ENCODE measurements around the gene NKX2-1. TPM values are rescaled to one million over a fixed set of nuclear protein-coding genes. Genes with fewer than 3 reads are reported as not detected.

The NKX2-1 gene
- total and polyA plus RNA-seq, 2 donors (not counting 3 experiments of a cell fraction or from before 2014, with no cell fraction given) = not detected

GRCh38 chr14:36529062-36529461 lies 9.0 kb upstream of the NKX2-1 start:
- H3K79me2 ChIP-seq (ENCODE audit: control insufficient read depth, insufficient read depth, low read length) = no peaks in the 10 kb centered on the region
- no peaks in the 10 kb centered on the region for H4K20me1 ChIP-seq (replicated peaks; ENCODE audit: control insufficient read depth, extremely low read depth, insufficient read depth, low read length)
- H3K36me3 ChIP-seq (ENCODE audit: control insufficient read depth in 2 of 2, extremely low read depth in 1 of 2, insufficient read depth in 2 of 2, low read length in 2 of 2) = no peaks in the 10 kb centered on the region
- no peaks in the 10 kb centered on the region for H3K9me1 ChIP-seq (replicated peaks; ENCODE audit: control insufficient read depth, extremely low read depth, insufficient read depth, low read length)
- H3K9ac ChIP-seq (replicated peaks; ENCODE audit: extremely low read depth, insufficient read depth, low read length) = no peak overlapping the region
- ChIA-PET CTCF (no interaction called here), POLR2A (no interaction called here)
- no peak for TF ChIP-seq POLR2AphosphoS5 (IDR thresholded peaks at IDR 0.05; ENCODE audit: insufficient read depth, low read depth, low read length)
- TF ChIP-seq MYC (IDR thresholded peaks at IDR 0.05; ENCODE audit: low read depth, low read length) = no peak
- no peak for TF ChIP-seq FOS (IDR thresholded peaks at IDR 0.05; ENCODE audit: borderline replicate concordance, insufficient read depth, low read length)
- TF ChIP-seq EZH2 (IDR thresholded peaks at IDR 0.05; ENCODE audit: borderline replicate concordance, low read depth, low read length, severe bottlenecking) = no peak
- TF ChIP-seq GATA2 (IDR thresholded peaks at IDR 0.05; ENCODE audit: insufficient read depth, insufficient read length, low read depth, low read length) = no peak
- TF ChIP-seq POLR2A (IDR thresholded peaks at IDR 0.05; ENCODE audit: low read depth, low read length) = no peak
- no peak for TF ChIP-seq MAX (IDR thresholded peaks at IDR 0.05; ENCODE audit: insufficient read depth, insufficient read length)
- no peak for TF ChIP-seq CTCF (IDR thresholded peaks at IDR 0.05; ENCODE audit: extremely low read depth in 1 of 2, insufficient read depth in 1 of 2, low read depth in 1 of 2, low read length in 2 of 2)
- intact Hi-C loops (cut with micrococcal nuclease) = no loop called here
- dilution Hi-C loops (cut with MboI; ENCODE audit: extremely low pct_ligation_motif_present, low sequenced_read_pairs) = no loop called here
- H3K4me2 ChIP-seq (ENCODE audit: insufficient read depth, low read length) = no peak overlapping the region
- FAIRE-seq (no peak), DNase-seq (ENCODE audit: low read depth, low spot score) (no peak)
- peaks cover 33 to 58% of the 10 kb centered on the region in 2 experiments for H3K27me3 ChIP-seq (ENCODE audit: control insufficient read depth in 2 of 2, insufficient read depth in 2 of 2, low read length in 2 of 2)
- H3K27ac ChIP-seq (ENCODE audit: insufficient read depth, low read depth, low read length) = no peak overlapping the region
- no peaks in the 10 kb centered on the region for H3K4me1 ChIP-seq (ENCODE audit: control insufficient read depth, extremely low read depth, insufficient read depth, low read length)
- H3K4me3 ChIP-seq (replicated peaks in 1 of 3; ENCODE audit: insufficient read depth in 1 of 3, low read depth in 1 of 3, low read length in 3 of 3) = no peak overlapping the region
- BruUV-seq (replicated peaks) = no TSS peak
- no peak overlapping the region for H2AFZ ChIP-seq (ENCODE audit: low read depth, low read length)
- H3K9me3 ChIP-seq (replicated peaks; ENCODE audit: control insufficient read depth, insufficient read depth, low read length) = no peaks in the 10 kb centered on the region
